H1 (cell line): ENCODE data around the gene SMIM7. TPM values are rescaled to one million over a fixed set of nuclear protein-coding genes. Genes with fewer than 3 reads are reported as not detected.

Experiments used
- ATF2 ChIP-seq: IDR thresholded peaks from 2 replicates; pipeline ENCODE4 v1.6.1; 2012; ENCODE audit warnings: low read length, inconsistent platforms
- CBX8 ChIP-seq: fragments of 300-800, 300-1000 bp; sonication (generic); IDR thresholded peaks from 2 replicates; pipeline ENCODE4 v1.7.1; 2016; ENCODE audit warnings: low read depth, low read length, borderline replicate concordance
- NRF1 ChIP-seq: IDR thresholded peaks from 2 replicates; pipeline ENCODE4 v1.6.1; 2011; ENCODE audit warnings: mild to moderate bottlenecking, low read depth, low read length, improper control_type of control experiment
- POLR2AphosphoS5 ChIP-seq: IDR thresholded peaks from 2 replicates; pipeline ENCODE4 v1.6.1; 2011; ENCODE audit warnings: low read depth, low read length
- RFX5 ChIP-seq: IDR thresholded peaks from 2 replicates; pipeline ENCODE4 v1.6.1; 2011; ENCODE audit warnings: low read depth, low read length, improper control_type of control experiment, borderline replicate concordance
- TAF1 ChIP-seq: IDR thresholded peaks from 2 replicates; pipeline ENCODE4 v1.6.1; 2011; ENCODE audit warnings: mild to moderate bottlenecking, low read depth, low read length
- YY1 ChIP-seq: IDR thresholded peaks from 2 replicates; pipeline ENCODE4 v1.6.1; 2011; ENCODE audit warnings: low read depth, mild to moderate bottlenecking, low read length
- ZNF274 ChIP-seq: IDR thresholded peaks from 2 replicates; pipeline ENCODE4 v1.7.0; 2012; ENCODE audit warnings: low read length, borderline replicate concordance; ENCODE audit errors: extremely low read depth
- polyA plus RNA-seq, 7 experiments: library from polyadenylated mRNA; depleted of rRNA in 3 of 7; stranded (reverse) in 5 of 7; unstranded in 2 of 7; fragments of >200 nt in 5 of 7; fragments of 200-250 nt in 2 of 7; gene quantifications; 1 replicate in 5 of 7; 2 replicates in 1 of 7; 4 replicates in 1 of 7; pipeline versions ENCODE4 v1.2.1 to v1.2.3, GENCODE V29; 2011 to 2013; ENCODE audit warnings: missing spikeins in 2 of 7, mixed read lengths in 2 of 7
- total RNA-seq: library from RNA; stranded (reverse); fragmentation: NEBNext Ultra II Directional; extraction: Animal tissue kit (Norgen Biotek cat#: 25700); gene quantifications from 2 replicates; pipeline ENCODE4 v1.2.1, GENCODE V29; 2021

Gene SMIM7
- total and polyA plus RNA-seq, 2 of the 8 experiments (the other 6 are each of a cell fraction or from before 2014, with no cell fraction given): 55.5 to 67.5 TPM

- TF ChIP-seq POLR2AphosphoS5 (no peak), RFX5 (no peak), CBX8 (no peak), ZNF274 (no peak), YY1 (no peak), NRF1 (no peak), TAF1 (no peak), ATF2 (no peak)
Measured at GRCh38 chr19:16621165-16621800, 38.7 kb downstream of the SMIM7 start (continued).
